Neuronal stem cell (in vitro differentiated cells): ENCODE measurements around the gene TUBGCP3.
A peak's percentile ranks its signal among the peaks of the same experiment; 100 is the strongest.

Experiments used
- DNase-seq: peaks from one replicate; pipeline ENCODE4 v3.0.0-alpha.2; 2013; ENCODE audit warnings: low spot score
- H2AFZ ChIP-seq: one replicate; pipeline ENCODE4 v1.6.1; 2013; ENCODE audit warnings: mild to moderate bottlenecking, low read length, inconsistent platforms
- H2AK5ac ChIP-seq: 2 replicates; pipeline ENCODE4 v1.6.1; 2013; ENCODE audit warnings: low read depth, mild to moderate bottlenecking, inconsistent platforms, low read length, moderate library complexity, mixed read lengths
- H2BK120ac ChIP-seq: 2 replicates; pipeline ENCODE4 v1.6.1; 2013; ENCODE audit warnings: low read depth, mild to moderate bottlenecking, inconsistent platforms, low read length, moderate library complexity, mixed read lengths
- H2BK12ac ChIP-seq: one replicate; pipeline ENCODE4 v1.6.1; 2013; ENCODE audit warnings: low read length, inconsistent platforms
- H2BK15ac ChIP-seq: 2 replicates; pipeline ENCODE4 v1.6.1; 2013; ENCODE audit warnings: mild to moderate bottlenecking, low read length, inconsistent platforms, mixed read lengths
- H2BK5ac ChIP-seq: one replicate; pipeline ENCODE4 v1.6.1; 2013; ENCODE audit warnings: inconsistent platforms, mild to moderate bottlenecking, low read length, moderate library complexity
- H3K14ac ChIP-seq: one replicate; pipeline ENCODE4 v1.6.1; 2013; ENCODE audit warnings: low read length, inconsistent platforms
- H3K18ac ChIP-seq: 2 replicates; pipeline ENCODE4 v1.6.1; 2013; ENCODE audit warnings: low read length, inconsistent platforms
- H3K23ac ChIP-seq: 2 replicates; pipeline ENCODE4 v1.6.1; 2013; ENCODE audit warnings: low read depth, mild to moderate bottlenecking, mixed read lengths, low read length, inconsistent platforms; ENCODE audit not compliant: poor library complexity
- H3K27ac ChIP-seq: replicated peaks from 3 replicates; pipeline ENCODE4 v1.5.1; 2013; ENCODE audit warnings: low read length, inconsistent platforms
- H3K27me3 ChIP-seq, 3 experiments: 2 replicates each; pipeline ENCODE4 v1.6.1; 2013; ENCODE audit warnings: low read length in 3 of 3, mild to moderate bottlenecking in 2 of 3, inconsistent platforms in 1 of 3, low read depth in 1 of 3, mixed read lengths in 1 of 3, moderate library complexity in 1 of 3; ENCODE audit not compliant: control insufficient read depth in 3 of 3, insufficient read depth in 3 of 3
- H3K36me3 ChIP-seq, 2 donors: replicated peaks in 1 of 2; 2 replicates each; pipeline ENCODE4 v1.6.1; 2013; ENCODE audit warnings: low read length in 2 of 2; ENCODE audit not compliant: control insufficient read depth in 2 of 2, insufficient read depth in 2 of 2
- H3K4ac ChIP-seq: 2 replicates; pipeline ENCODE4 v1.6.1; 2013; ENCODE audit warnings: inconsistent platforms, mild to moderate bottlenecking, low read length, moderate library complexity
- H3K4me1 ChIP-seq, 2 donors: 1 replicate in 1 of 2; 2 replicates in 1 of 2; pipeline ENCODE4 v1.6.1; 2013; ENCODE audit warnings: low read length in 2 of 2, low read depth in 1 of 2; ENCODE audit not compliant: control insufficient read depth in 2 of 2, insufficient read depth in 1 of 2
- H3K4me2 ChIP-seq: one replicate; pipeline ENCODE4 v1.6.1; 2013; ENCODE audit warnings: mild to moderate bottlenecking, low read length, inconsistent platforms; ENCODE audit not compliant: insufficient read depth, poor library complexity, severe bottlenecking
- H3K4me3 ChIP-seq, 2 donors: 2 replicates each; pipeline ENCODE4 v1.5.1; 2013; ENCODE audit warnings: low read length in 2 of 2, mild to moderate bottlenecking in 2 of 2, inconsistent platforms in 1 of 2, moderate library complexity in 1 of 2
- H3K79me1 ChIP-seq: one replicate; pipeline ENCODE4 v1.6.1; 2013; ENCODE audit warnings: low read depth, mild to moderate bottlenecking, inconsistent platforms, low read length, moderate library complexity
- H3K9ac ChIP-seq: one replicate; pipeline ENCODE4 v1.6.1; 2013; ENCODE audit warnings: mild to moderate bottlenecking, low read depth, low read length, inconsistent platforms; ENCODE audit not compliant: poor library complexity
- H3K9me3 ChIP-seq, 2 donors: replicated peaks in 1 of 2; 2 replicates each; pipeline versions ENCODE3 to v1.6.1; 2013; ENCODE audit warnings: low read length in 2 of 2, mild to moderate bottlenecking in 2 of 2, inconsistent platforms in 1 of 2, low read depth in 1 of 2, mixed read lengths in 1 of 2, moderate library complexity in 1 of 2; ENCODE audit not compliant: control insufficient read depth in 2 of 2, insufficient read depth in 1 of 2
- H4K8ac ChIP-seq: one replicate; pipeline ENCODE4 v1.6.1; 2013; ENCODE audit warnings: low read depth, mild to moderate bottlenecking, inconsistent platforms, low read length, moderate library complexity
- H4K91ac ChIP-seq: one replicate; pipeline ENCODE4 v1.6.1; 2013; ENCODE audit warnings: low read length, low read depth, mild to moderate bottlenecking, inconsistent platforms; ENCODE audit not compliant: poor library complexity
- WGBS, 2 donors: extraction: QIAGEN DNeasy Blood & Tissue Kit; methylation state at CpG; one replicate each; pipeline ENCODE4 v1.1.7; 2013; ENCODE audit warnings: missing lambda C conversion rate in 2 of 2, mixed read lengths in 1 of 2; ENCODE audit not compliant: insufficient read length in 2 of 2, insufficient replicate concordance in 1 of 2; ENCODE audit errors: extremely low coverage in 2 of 2; 5-methylcytosine and 5-hydroxymethylcytosine counted together

Gene TUBGCP3

DNA sequence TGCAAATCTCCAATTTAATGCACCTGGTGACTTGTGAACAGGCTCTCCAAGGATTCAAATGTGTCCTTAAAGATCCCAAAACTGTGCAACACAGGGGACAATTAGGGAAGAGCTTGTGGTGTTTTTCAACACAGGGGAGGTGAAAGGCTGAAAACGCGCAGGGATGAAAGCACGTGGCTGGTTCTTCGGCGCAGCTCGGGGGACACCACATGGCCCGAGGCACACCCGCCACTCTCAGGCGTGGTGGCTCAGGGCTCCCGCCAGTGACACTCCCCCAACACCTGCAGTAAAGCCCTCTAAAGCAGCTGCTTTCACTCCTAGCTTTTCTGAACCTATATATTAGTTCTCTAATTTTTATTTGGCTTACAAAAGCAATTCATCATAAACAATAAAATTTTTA, 119.9 kb downstream of the TUBGCP3 start:
- H3K18ac ChIP-seq, result no peak overlapping the region
- H3K4me3 ChIP-seq, result no peak overlapping the region
- no CpG with 5 or more reads among the region's 10 CpGs for WGBS, 2 donors
- no peak overlapping the region for H4K8ac ChIP-seq
- H2BK5ac ChIP-seq, result no peak overlapping the region
- no peak overlapping the region for H2AFZ ChIP-seq
- no peaks in the 10 kb centered on the region for H3K27me3 ChIP-seq
- H3K79me1 ChIP-seq, result no peaks in the 10 kb centered on the region
- no peak overlapping the region for H3K23ac ChIP-seq
- H3K27ac ChIP-seq, result no peak overlapping the region
- H2BK12ac ChIP-seq, result no peak overlapping the region
- no peak overlapping the region for H2BK120ac ChIP-seq
- no peaks in the 10 kb centered on the region for H3K36me3 ChIP-seq
- H3K4ac ChIP-seq, result no peak overlapping the region
- H3K9me3 ChIP-seq, result peaks cover 0 to 1% of the 10 kb centered on the region in 2 donors
- H3K4me1 ChIP-seq, result no peaks in the 10 kb centered on the region
- H4K91ac ChIP-seq, result no peak overlapping the region
- no peak overlapping the region for H3K4me2 ChIP-seq
- no peak overlapping the region for H2BK15ac ChIP-seq
- no peak overlapping the region for H2AK5ac ChIP-seq
- no peak overlapping the region for H3K14ac ChIP-seq
- no peak for DNase-seq
- no peak overlapping the region for H3K9ac ChIP-seq

DNA sequence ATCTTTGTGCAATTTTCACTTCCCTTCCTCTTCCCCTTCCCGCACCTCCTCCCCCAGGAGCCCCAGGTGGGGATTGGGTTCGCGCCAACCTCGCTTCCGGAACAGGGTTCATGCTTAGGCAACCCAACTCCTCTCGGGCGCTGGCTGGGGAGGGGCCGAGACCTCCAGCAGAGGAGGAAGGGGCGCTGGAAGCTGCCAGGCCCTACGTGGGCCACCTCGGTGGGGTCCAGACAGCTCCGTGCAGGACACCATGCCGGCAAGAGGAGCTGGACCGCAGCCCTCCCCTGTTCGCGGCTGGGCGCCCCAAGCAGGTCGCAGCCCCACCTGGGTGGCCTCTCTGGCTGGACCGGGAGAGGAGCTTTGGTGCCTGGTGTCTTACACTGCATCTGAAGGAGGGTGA, 120.7 kb downstream of the TUBGCP3 start:
- Histone ChIP-seq H3K4ac (no peak overlapping the region), H2BK15ac (peak overlapping the region; percentile 25), H3K27me3 (no peaks in the 10 kb centered on the region), H3K23ac (no peak overlapping the region), H3K27ac (no peak overlapping the region), H3K9me3 (peaks cover 3 to 4% of the 10 kb centered on the region in 2 donors), H3K9ac (no peak overlapping the region), H2BK120ac (no peak overlapping the region), H3K4me3 (no peak overlapping the region), H4K8ac (no peak overlapping the region), H2BK5ac (peak overlapping the region; percentile 39), H3K18ac (peak overlapping the region; percentile 57), H3K79me1 (no peaks in the 10 kb centered on the region), H2BK12ac (no peak overlapping the region), H3K4me1 (no peaks in the 10 kb centered on the region), H3K4me2 (no peak overlapping the region), H3K14ac (no peak overlapping the region), H2AK5ac (peak overlapping the region; percentile 96), H2AFZ (no peak overlapping the region), H4K91ac (no peak overlapping the region), H3K36me3 (no peaks in the 10 kb centered on the region)
- DNase-seq, result no peak
- WGBS, 2 donors, result no CpG with 5 or more reads among the region's 19 CpGs

GRCh38 chr13:112466132-112467058, 121.6 kb downstream of the TUBGCP3 start:
- H3K4me1 ChIP-seq, result no peaks in the 10 kb centered on the region
- H3K9me3 ChIP-seq, result peaks cover 4 to 6% of the 10 kb centered on the region in 2 donors
- H2BK12ac ChIP-seq, result no peak overlapping the region
- H3K14ac ChIP-seq, result peak overlapping the region; percentile 85
- H3K4ac ChIP-seq, result no peak overlapping the region
- H2BK5ac ChIP-seq, result no peak overlapping the region
- peak overlapping the region; percentile 61 for H2AK5ac ChIP-seq
- no CpG with 5 or more reads among the region's 40 CpGs for WGBS, 2 donors
- H3K23ac ChIP-seq, result peak overlapping the region; percentile 87
- H4K8ac ChIP-seq, result no peak overlapping the region
- H3K27me3 ChIP-seq, result no peaks in the 10 kb centered on the region
- H2BK120ac ChIP-seq, result peak overlapping the region; percentile 17
- no peak overlapping the region for H3K4me3 ChIP-seq
- H3K36me3 ChIP-seq, result no peaks in the 10 kb centered on the region
- H3K4me2 ChIP-seq, result no peak overlapping the region
- no peak overlapping the region for H3K27ac ChIP-seq
- no peak for DNase-seq
- H2AFZ ChIP-seq, result no peak overlapping the region
- peak overlapping the region; percentile 44 for H3K18ac ChIP-seq
- H4K91ac ChIP-seq, result no peak overlapping the region
- H3K9ac ChIP-seq, result no peak overlapping the region
- no peaks in the 10 kb centered on the region for H3K79me1 ChIP-seq
- H2BK15ac ChIP-seq, result no peak overlapping the region

GRCh38 chr13:112465251-112466131, 122.5 kb downstream of the TUBGCP3 start:
- peaks cover 4 to 8% of the 10 kb centered on the region in 2 donors for H3K9me3 ChIP-seq
- H3K27me3 ChIP-seq, result no peaks in the 10 kb centered on the region
- peak overlapping the region; percentile 85 for H3K14ac ChIP-seq
- WGBS, 2 donors, result no CpG with 5 or more reads among the region's 35 CpGs
- no peak overlapping the region for H2BK120ac ChIP-seq
- peak overlapping the region; percentile 44 for H3K18ac ChIP-seq
- peak overlapping the region; percentile 5 for H2BK12ac ChIP-seq
- no peak overlapping the region for H2BK15ac ChIP-seq
- H2AFZ ChIP-seq, result no peak overlapping the region
- H3K4me3 ChIP-seq, result no peak overlapping the region
- H4K8ac ChIP-seq, result no peak overlapping the region
- H2BK5ac ChIP-seq, result no peak overlapping the region
- H3K4me2 ChIP-seq, result no peak overlapping the region
- H3K4me1 ChIP-seq, result no peaks in the 10 kb centered on the region
- no peak for DNase-seq
- H3K36me3 ChIP-seq, result no peaks in the 10 kb centered on the region
- H2AK5ac ChIP-seq, result peak overlapping the region; percentile 56
- peak overlapping the region; percentile 87 for H3K23ac ChIP-seq
- H3K4ac ChIP-seq, result no peak overlapping the region
- H3K9ac ChIP-seq, result no peak overlapping the region
- no peak overlapping the region for H4K91ac ChIP-seq
- H3K27ac ChIP-seq, result no peak overlapping the region
- no peaks in the 10 kb centered on the region for H3K79me1 ChIP-seq
